Measurements from ENCODE around the gene INSYN2B.

GRCh38 chr5:169832845-169833244 is 147.4 kb downstream of the INSYN2B start:
- no peak for TF ChIP-seq CTCF (IDR thresholded peaks at IDR 0.05)
- no peak for TF ChIP-seq POLR2A (IDR thresholded peaks at IDR 0.05)

Data from thyroid gland (tissue), 4 donors.